Effector memory CD4-positive, alpha-beta T cell (primary cell): Measurements from ENCODE around the gene WNT9B.

Source experiments
- DNase-seq, 3 donors: peaks; one replicate each; pipeline ENCODE4 v3.0.0-alpha.2; 2020
- H3K27ac ChIP-seq: 2 replicates; pipeline ENCODE4 v1.7.0; 2013; ENCODE audit warnings: mild to moderate bottlenecking, low read length, moderate library complexity; ENCODE audit not compliant: insufficient read depth, poor library complexity, severe bottlenecking
- H3K27me3 ChIP-seq: replicated peaks from 2 replicates; pipeline ENCODE4 v1.7.0; 2013; ENCODE audit warnings: mild to moderate bottlenecking, low read length; ENCODE audit not compliant: insufficient read depth, control insufficient read depth, poor library complexity, severe bottlenecking
- H3K36me3 ChIP-seq: 2 replicates; pipeline ENCODE4 v1.7.0; 2013; ENCODE audit warnings: mild to moderate bottlenecking, low read length, moderate library complexity; ENCODE audit not compliant: control insufficient read depth, insufficient read depth
- H3K4me1 ChIP-seq: 2 replicates; pipeline ENCODE4 v1.7.0; 2013; ENCODE audit warnings: low read length, mild to moderate bottlenecking; ENCODE audit not compliant: control insufficient read depth, insufficient read depth, poor library complexity, severe bottlenecking
- H3K4me3 ChIP-seq: 2 replicates; pipeline ENCODE4 v1.7.0; 2013; ENCODE audit warnings: low read length, low read depth, mild to moderate bottlenecking; ENCODE audit not compliant: insufficient read depth, poor library complexity, severe bottlenecking
- H3K9me3 ChIP-seq: 2 replicates; pipeline ENCODE4 v1.7.0; 2013; ENCODE audit warnings: mild to moderate bottlenecking, low read length, moderate library complexity; ENCODE audit not compliant: control insufficient read depth

Gene WNT9B

DNA sequence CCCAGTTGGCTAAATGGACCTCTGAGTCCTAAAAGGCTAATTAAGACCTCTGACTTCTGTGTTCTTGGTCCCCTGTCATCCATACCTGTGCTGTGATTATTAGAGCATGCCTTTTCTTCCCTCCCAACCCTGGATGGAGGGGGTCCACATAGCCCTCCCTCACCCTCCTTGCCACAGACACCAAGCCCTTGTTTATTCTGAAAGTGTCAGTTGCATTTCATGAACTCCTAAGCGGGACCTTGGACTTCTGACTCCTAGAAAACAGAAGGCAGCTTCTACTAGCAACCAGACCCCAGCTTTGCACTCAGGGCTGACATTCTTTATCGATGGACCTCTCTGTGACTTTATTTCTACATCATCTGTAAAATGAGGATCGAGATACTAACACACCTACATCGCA, 38.1 kb downstream of the WNT9B start:
- Histone ChIP-seq H3K4me1 (no peaks in the 10 kb centered on the region), H3K27me3 (no peaks in the 10 kb centered on the region), H3K27ac (no peak overlapping the region), H3K36me3 (no peaks in the 10 kb centered on the region), H3K9me3 (no peaks in the 10 kb centered on the region), H3K4me3 (no peak overlapping the region)
- no peak for DNase-seq

DNA sequence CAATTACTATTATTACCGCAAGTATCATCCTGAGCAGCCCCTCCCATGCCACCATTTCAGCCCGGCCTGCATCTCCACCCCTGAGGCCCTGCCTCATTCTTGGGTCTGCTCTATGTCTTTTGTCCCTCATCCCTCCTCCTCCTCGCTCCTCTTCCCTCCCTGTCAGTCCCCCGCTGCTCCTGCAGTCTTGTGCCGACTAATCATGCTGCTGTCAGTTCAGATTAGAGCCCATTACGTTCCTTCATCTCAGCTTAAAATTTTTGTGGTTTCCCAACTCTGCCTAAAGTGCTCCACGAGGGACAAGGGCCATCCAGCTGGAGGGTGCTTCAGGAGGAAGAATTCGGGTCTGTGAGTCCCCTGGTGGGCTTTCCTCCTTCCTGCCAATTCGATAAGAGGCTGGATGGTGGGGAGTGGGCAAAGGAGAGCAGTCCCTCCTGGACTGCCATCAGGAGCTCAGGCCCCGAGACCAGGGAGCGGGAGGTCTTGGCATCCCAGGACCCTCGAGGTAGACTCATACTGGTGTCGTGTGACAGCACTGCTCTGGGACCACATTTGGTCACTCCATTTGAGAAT, 38.7 kb downstream of the WNT9B start:
- no peaks in the 10 kb centered on the region for H3K36me3 ChIP-seq
- H3K4me1 ChIP-seq, result no peaks in the 10 kb centered on the region
- H3K27me3 ChIP-seq, result no peaks in the 10 kb centered on the region
- H3K9me3 ChIP-seq, result no peaks in the 10 kb centered on the region
- no peak overlapping the region for H3K4me3 ChIP-seq
- no peak for DNase-seq
- H3K27ac ChIP-seq, result no peak overlapping the region

DNA sequence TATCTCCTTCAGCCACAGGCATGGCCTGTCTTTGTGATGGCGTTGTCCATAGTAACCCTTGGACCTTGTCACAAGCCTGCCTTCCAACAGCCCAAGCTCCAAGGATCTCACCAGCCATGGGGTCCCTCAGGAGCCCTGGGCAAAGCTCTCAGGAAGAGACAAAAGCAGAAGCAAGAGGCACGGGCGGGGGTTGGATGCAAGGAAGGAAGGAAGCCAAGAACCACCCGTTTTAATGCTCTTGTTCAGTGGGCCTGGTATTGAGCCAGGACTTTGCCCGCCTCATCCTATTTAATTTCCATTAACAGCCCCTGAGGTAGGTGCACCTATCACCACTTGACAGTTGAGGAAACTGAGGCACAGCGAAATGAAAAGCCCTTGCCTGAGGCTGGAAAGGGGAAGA, 39.3 kb downstream of the WNT9B start:
- Histone ChIP-seq H3K27ac (no peak overlapping the region), H3K9me3 (no peaks in the 10 kb centered on the region), H3K4me1 (no peaks in the 10 kb centered on the region), H3K4me3 (no peak overlapping the region), H3K36me3 (no peaks in the 10 kb centered on the region), H3K27me3 (no peaks in the 10 kb centered on the region)
- DNase-seq, result no peak

DNA sequence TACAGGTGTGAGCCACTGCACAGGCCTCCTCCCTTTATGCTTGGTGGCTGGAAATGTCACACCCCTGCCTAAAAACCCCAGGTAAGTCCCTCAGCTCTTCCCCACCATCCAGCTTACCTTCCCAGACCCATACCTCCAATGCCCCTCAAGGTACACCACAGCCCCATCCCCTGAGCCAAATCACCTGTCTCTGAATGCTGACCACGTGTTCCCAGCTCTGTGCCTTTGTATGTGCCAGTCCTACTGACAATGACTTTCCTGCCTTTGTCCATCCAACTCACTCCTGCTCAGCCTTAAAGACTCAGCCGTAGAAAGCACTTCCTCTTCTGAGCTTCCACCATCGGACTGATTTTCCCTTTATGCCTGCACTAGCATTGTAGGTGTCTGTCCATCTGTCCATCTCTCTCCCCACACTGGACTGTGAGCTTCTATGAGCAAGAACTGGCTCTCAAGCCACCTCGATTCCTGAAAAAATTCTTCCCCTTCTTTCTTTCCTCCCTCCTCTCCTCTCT, 40.9 kb downstream of the WNT9B start:
- DNase-seq, result no peak
- no peak overlapping the region for H3K4me3 ChIP-seq
- no peaks in the 10 kb centered on the region for H3K4me1 ChIP-seq
- no peak overlapping the region for H3K27ac ChIP-seq
- H3K27me3 ChIP-seq, result no peaks in the 10 kb centered on the region
- no peaks in the 10 kb centered on the region for H3K9me3 ChIP-seq
- H3K36me3 ChIP-seq, result no peaks in the 10 kb centered on the region

DNA sequence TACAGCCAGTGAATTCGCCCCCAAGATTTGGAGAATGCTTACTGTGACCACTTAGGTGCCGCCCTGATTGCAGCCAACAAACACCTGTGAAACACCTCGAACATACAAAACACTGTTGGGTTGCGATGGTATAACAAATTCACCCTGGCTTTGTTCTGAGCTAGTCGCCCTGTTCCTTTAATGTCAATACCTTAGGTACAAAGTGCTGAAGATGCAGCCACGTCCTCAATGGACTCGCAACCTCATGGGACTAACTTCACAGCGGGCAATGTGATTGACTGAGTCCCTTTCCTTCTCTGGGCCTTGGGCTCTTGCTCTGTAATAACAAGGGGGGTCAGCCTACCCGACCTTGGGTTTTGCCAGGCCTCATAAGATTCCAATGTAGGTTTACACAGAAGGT, 42.6 kb downstream of the WNT9B start:
- DNase-seq, result no peak
- Histone ChIP-seq H3K27ac (no peak overlapping the region), H3K9me3 (no peaks in the 10 kb centered on the region), H3K4me3 (no peak overlapping the region), H3K4me1 (no peaks in the 10 kb centered on the region), H3K27me3 (peaks cover 3% of the 10 kb centered on the region), H3K36me3 (no peaks in the 10 kb centered on the region)

DNA sequence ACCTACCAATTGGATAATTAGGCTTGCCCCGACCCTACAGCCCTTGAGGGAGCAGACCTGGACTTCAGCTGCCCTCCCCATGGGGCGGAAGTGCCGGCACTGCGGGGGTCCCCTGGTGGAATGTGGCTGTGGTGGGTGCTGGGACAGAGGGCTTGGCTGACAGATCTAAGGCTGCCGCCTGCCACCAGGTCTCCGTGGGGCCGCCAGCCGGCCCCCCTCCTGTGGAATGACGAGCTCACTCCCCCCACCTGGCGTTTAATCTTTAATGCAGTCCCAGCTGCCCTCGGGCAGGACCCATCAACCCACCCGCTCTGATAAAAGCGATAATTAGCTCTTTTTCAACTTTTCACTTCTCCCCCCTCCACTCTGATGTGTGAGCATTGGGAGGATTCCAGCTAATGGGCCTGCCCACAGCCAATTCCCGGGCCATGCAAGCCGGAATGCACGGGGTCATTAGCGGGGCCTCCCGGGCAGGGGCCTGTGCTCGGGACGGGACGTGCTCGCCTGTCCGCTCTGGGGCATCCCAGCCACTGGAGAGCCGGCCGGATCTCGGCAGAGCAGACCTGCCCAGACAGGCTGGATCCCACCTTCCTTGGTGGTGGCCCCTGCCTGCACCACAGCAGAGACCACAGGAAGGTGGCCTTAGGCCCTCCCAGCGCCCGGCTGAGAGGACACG, 43.2 kb downstream of the WNT9B start:
- no peaks in the 10 kb centered on the region for H3K36me3 ChIP-seq
- DNase-seq, result no peak
- H3K27me3 ChIP-seq, result peaks cover 3% of the 10 kb centered on the region
- H3K27ac ChIP-seq, result no peak overlapping the region
- H3K9me3 ChIP-seq, result no peaks in the 10 kb centered on the region
- no peak overlapping the region for H3K4me3 ChIP-seq
- no peaks in the 10 kb centered on the region for H3K4me1 ChIP-seq

DNA sequence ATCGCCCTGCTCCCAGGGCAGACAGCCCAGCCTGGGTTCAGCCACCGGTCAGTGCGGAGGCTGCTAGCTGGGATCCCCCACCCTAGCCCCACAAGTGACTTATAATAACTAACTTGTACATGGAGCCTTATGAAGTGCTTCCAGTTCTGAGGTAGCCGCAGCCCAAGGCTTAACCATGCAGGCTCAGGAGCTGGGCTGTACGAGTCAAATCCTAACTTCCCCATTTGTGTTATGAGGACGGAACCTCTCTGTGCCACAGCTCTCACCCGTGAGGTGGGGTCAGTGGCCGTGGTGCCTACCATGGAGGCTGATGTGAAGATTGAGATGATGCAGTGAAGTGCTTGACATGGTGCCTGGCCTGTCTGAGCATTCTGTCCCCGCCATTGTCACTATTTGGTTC, 43.8 kb downstream of the WNT9B start:
- no peaks in the 10 kb centered on the region for H3K4me1 ChIP-seq
- H3K36me3 ChIP-seq, result no peaks in the 10 kb centered on the region
- no peak overlapping the region for H3K27ac ChIP-seq
- no peak for DNase-seq
- H3K4me3 ChIP-seq, result no peak overlapping the region
- peaks cover 3% of the 10 kb centered on the region for H3K27me3 ChIP-seq
- H3K9me3 ChIP-seq, result no peaks in the 10 kb centered on the region

DNA sequence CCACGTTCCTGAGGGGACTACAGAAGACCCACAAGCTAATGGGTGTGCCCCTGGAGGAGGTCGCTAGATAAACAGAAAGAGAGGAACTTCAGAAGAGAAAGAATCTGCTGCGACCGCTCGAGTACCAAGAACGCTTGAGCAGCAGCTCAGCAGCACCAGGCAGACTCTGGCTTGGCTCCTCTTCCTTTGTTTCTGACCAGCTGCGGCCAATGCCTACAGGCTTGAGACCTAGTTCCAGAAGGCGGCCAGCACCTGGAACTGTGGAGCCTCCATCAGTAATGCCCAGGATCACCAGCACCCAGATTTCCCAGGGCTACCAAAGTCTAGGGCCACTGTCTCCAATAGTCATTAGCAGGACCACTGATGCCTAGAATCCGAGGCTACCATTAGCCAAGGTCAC, 45.6 kb downstream of the WNT9B start:
- Histone ChIP-seq H3K36me3 (no peaks in the 10 kb centered on the region), H3K4me3 (no peak overlapping the region), H3K27ac (no peak overlapping the region), H3K4me1 (no peaks in the 10 kb centered on the region), H3K9me3 (no peaks in the 10 kb centered on the region), H3K27me3 (peaks cover 3% of the 10 kb centered on the region)
- no peak for DNase-seq

DNA sequence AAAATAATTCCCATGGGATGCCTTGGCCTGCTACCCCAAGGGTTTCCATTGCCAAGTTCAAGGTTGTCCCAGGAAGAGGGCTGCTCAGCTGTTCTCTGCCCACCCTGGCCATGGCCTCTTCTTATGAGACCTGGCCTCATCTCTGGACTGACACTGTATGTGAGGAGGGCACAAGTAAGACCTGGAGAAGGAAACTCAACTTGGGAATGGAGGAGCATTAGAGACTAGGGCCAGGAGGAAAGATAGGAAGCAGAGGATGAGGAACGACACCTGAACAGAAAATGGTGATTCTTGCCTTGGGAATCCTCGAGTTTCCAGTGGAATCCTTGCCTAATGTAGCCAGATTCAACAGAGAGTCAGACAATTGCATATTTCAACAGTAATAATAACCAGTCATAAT, 47.0 kb downstream of the WNT9B start:
- H3K9me3 ChIP-seq, result no peaks in the 10 kb centered on the region
- H3K4me1 ChIP-seq, result no peaks in the 10 kb centered on the region

DNA sequence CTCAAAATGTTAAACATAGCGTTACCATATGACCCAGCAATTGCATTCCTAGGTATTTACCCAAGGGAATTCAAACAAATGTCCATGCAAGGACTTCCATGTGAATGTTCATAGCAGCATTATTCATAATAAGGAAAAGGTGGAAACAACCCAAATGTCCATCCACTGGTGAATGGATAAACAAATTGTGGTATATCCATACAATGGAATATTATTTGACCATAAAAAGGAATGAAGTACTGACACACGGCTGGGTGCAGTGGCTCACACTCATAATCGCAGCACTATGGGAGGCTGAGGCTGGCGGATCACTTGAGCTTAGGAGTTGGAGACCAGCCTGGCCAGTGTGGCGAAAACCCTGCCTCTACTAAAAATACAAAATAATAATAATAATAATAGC, 47.5 kb downstream of the WNT9B start:
- Histone ChIP-seq H3K4me1 (no peaks in the 10 kb centered on the region), H3K4me3 (no peak overlapping the region), H3K36me3 (no peaks in the 10 kb centered on the region), H3K27me3 (peaks cover 3% of the 10 kb centered on the region), H3K27ac (no peak overlapping the region), H3K9me3 (no peaks in the 10 kb centered on the region)
- DNase-seq, result no peak

More for the DNA sequence above, 47.0 kb downstream of the WNT9B start:
- H3K27me3 ChIP-seq, result peaks cover 3% of the 10 kb centered on the region
- H3K27ac ChIP-seq, result no peak overlapping the region
- no peaks in the 10 kb centered on the region for H3K36me3 ChIP-seq
- DNase-seq, result no peak
- H3K4me3 ChIP-seq, result no peak overlapping the region
